ENCODE measurements around the gene CDH20. TPM values are rescaled to one million over a fixed set of nuclear protein-coding genes. Genes with fewer than 3 reads are reported as not detected.

CDH20 gene
- under 1 TPM in 2 of 4 donors, not detected in 2; 0.10 to 0.12 TPM for polyA plus RNA-seq
- long read RNA-seq, donor 1, result 0 reads
- long read RNA-seq, donor 2, result 0 reads
- long read RNA-seq, donor 3, result 0 reads
- long read RNA-seq, donor 4, result 0 reads
- long read RNA-seq, donor 5, result 0 reads
- long read RNA-seq, donor 6, result 0 reads
- long read RNA-seq, donor 7, result 0 reads
- long read RNA-seq, donor 8, result 0 reads
- long read RNA-seq, donor 9, result 0 reads
- long read RNA-seq, donor 10, result 0 reads

DNA sequence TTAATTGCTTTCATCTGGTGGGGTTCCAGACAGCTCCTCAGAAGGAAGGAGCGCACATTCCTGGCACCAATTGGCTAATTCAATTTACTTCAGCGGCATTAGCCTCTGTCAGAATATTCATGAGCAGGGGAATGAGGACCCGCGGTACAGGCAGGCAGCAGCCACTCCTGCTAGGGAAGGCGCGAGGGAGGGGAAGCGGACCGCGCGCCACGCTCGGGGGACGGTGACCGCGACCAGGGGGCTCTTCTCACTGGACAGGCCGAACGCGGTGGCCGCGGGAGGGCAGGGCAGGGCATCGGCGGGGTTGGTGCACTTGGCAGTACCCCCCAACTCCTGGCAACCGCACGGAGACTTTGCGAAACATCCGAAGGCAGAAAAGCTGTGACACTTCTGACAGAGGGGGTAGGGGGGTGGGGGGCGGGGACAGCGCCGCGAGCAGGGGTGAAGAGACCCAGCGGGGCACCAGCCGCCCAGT is at the start of gene CDH20:
Gene CDH20, plus strand, starts transcription at position 160 of the 475 bp plus-strand sequence.
- H3K9me3 ChIP-seq (ENCODE audit: control insufficient read depth in 2 of 2, insufficient read depth in 1 of 2, low read depth in 1 of 2, low read length in 1 of 2), result no peaks in the 10 kb centered on the region
- no peaks in the 10 kb centered on the region for H3K36me3 ChIP-seq (ENCODE audit: control insufficient read depth in 3 of 3, insufficient read depth in 2 of 3, low read depth in 1 of 3, low read length in 3 of 3)
- FAIRE-seq (no peak), DNase-seq (no peak)
- peaks cover 4 to 39% (median 16%) of the 10 kb centered on the region in 3 donors for H3K27me3 ChIP-seq (ENCODE audit: control insufficient read depth in 3 of 3, insufficient read depth in 3 of 3, low read length in 3 of 3)
- H3K4me3 ChIP-seq (ENCODE audit: low read depth in 1 of 3, low read length in 3 of 3), result peak within 1 kb of the TSS in 1 of 3 donors; percentile 19
- H3K4me1 ChIP-seq (ENCODE audit: control insufficient read depth in 3 of 3, insufficient read depth in 2 of 3, low read depth in 1 of 3, low read length in 2 of 3), result no peaks in the 10 kb centered on the region
- no peak within 1 kb of the TSS for H3K27ac ChIP-seq (ENCODE audit: low read depth in 1 of 3, low read length in 2 of 3)
- WGBS, 3 donors, result 3 to 8% (median 7%) methylated on average over 27 to 32 of the region's 32 CpGs

DNA sequence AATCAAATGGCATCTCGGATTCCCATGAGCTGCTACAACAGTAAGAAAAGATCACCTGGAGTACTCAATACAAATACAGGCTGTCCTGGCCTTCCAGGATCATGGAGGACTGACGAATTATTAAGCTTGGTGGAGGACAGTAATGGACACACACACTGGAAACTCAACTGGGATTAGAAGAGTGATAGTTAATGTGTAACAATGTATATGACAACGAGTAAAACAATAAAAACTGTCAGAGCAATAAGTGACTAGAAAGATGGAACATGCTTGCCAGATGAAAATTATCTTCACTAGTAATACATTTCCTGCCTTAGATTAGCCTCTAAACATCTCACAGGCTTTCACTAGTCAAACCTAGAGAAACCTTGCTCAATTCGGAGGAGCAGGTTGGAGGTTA is 49.2 kb upstream of the CDH20 start:
- Histone ChIP-seq H3K9me3 (ENCODE audit: control insufficient read depth in 2 of 2, insufficient read depth in 1 of 2, low read depth in 1 of 2, low read length in 1 of 2) (peaks cover 0 to 3% of the 10 kb centered on the region in 2 donors), H3K4me3 (ENCODE audit: low read depth in 1 of 3, low read length in 3 of 3) (no peak overlapping the region), H3K27me3 (ENCODE audit: control insufficient read depth in 3 of 3, insufficient read depth in 3 of 3, low read length in 3 of 3) (no peaks in the 10 kb centered on the region), H3K4me1 (ENCODE audit: control insufficient read depth in 3 of 3, insufficient read depth in 2 of 3, low read depth in 1 of 3, low read length in 2 of 3) (no peaks in the 10 kb centered on the region), H3K36me3 (ENCODE audit: control insufficient read depth in 3 of 3, insufficient read depth in 2 of 3, low read depth in 1 of 3, low read length in 3 of 3) (no peaks in the 10 kb centered on the region), H3K27ac (ENCODE audit: low read depth in 1 of 3, low read length in 2 of 3) (no peak overlapping the region)
- 53 to 77% (median 57%) methylated on average over 4 of the region's 4 CpGs for WGBS, 3 donors
- FAIRE-seq, result no peak
- DNase-seq, result no peak

DNA sequence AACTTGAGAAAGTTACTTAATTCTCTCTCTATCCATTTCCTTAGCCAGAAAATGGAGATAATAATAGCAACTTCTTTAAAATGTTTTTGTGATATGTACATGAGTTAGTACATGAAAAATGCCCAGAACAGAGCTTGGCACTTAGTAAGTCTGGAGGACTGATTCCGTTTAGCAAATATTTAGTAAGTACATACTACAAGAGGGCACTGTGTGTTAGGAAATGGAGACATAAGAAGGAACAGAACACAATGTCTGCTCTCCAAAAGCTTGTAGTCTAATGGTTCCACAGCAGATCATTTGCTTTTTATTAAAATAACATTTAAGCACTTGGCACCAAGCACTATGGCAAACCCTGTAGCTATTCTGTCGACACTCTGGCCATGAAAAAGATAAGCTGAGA is 47.5 kb upstream of the CDH20 start:
- DNase-seq, result no peak
- Histone ChIP-seq H3K4me3 (ENCODE audit: low read depth in 1 of 3, low read length in 3 of 3) (no peak overlapping the region), H3K9me3 (ENCODE audit: control insufficient read depth in 2 of 2, insufficient read depth in 1 of 2, low read depth in 1 of 2, low read length in 1 of 2) (peaks cover 0 to under 1% of the 10 kb centered on the region in 2 donors), H3K27ac (ENCODE audit: low read depth in 1 of 3, low read length in 2 of 3) (no peak overlapping the region), H3K4me1 (ENCODE audit: control insufficient read depth in 3 of 3, insufficient read depth in 2 of 3, low read depth in 1 of 3, low read length in 2 of 3) (no peaks in the 10 kb centered on the region), H3K36me3 (ENCODE audit: control insufficient read depth in 3 of 3, insufficient read depth in 2 of 3, low read depth in 1 of 3, low read length in 3 of 3) (no peaks in the 10 kb centered on the region), H3K27me3 (ENCODE audit: control insufficient read depth in 3 of 3, insufficient read depth in 3 of 3, low read length in 3 of 3) (no peaks in the 10 kb centered on the region)
- FAIRE-seq, result no peak
- WGBS, 3 donors, result 81 to 94% (median 86%) methylated on average over 2 of the region's 2 CpGs

DNA sequence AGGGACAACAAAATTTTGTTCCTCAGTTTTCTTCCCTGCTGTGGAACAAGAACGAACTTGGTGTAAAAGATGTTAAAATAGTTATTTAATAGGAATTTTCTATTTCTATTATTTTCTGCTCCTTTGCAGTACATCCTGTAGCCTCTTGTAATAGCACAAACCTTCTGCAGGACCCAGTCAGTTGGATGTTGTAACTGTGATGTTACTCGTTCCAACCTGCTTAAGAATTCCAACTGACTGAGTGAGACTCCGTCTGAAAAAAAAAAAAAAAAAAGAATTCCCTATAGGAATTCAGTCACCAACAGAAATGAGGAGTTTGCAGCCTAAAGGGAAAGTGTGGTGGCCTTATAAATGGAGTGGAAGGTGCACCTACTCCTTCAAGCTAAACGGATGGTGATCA is 46.4 kb upstream of the CDH20 start:
- Histone ChIP-seq H3K36me3 (ENCODE audit: control insufficient read depth in 3 of 3, insufficient read depth in 2 of 3, low read depth in 1 of 3, low read length in 3 of 3) (no peaks in the 10 kb centered on the region), H3K9me3 (ENCODE audit: control insufficient read depth in 2 of 2, insufficient read depth in 1 of 2, low read depth in 1 of 2, low read length in 1 of 2) (no peaks in the 10 kb centered on the region), H3K4me1 (ENCODE audit: control insufficient read depth in 3 of 3, insufficient read depth in 2 of 3, low read depth in 1 of 3, low read length in 2 of 3) (no peaks in the 10 kb centered on the region), H3K27me3 (ENCODE audit: control insufficient read depth in 3 of 3, insufficient read depth in 3 of 3, low read length in 3 of 3) (no peaks in the 10 kb centered on the region), H3K4me3 (ENCODE audit: low read depth in 1 of 3, low read length in 3 of 3) (no peak overlapping the region), H3K27ac (ENCODE audit: low read depth in 1 of 3, low read length in 2 of 3) (no peak overlapping the region)
- no peak for DNase-seq
- WGBS, 3 donors, result 65 to 77% (median 73%) methylated on average over 4 of the region's 4 CpGs
- no peak for FAIRE-seq

DNA sequence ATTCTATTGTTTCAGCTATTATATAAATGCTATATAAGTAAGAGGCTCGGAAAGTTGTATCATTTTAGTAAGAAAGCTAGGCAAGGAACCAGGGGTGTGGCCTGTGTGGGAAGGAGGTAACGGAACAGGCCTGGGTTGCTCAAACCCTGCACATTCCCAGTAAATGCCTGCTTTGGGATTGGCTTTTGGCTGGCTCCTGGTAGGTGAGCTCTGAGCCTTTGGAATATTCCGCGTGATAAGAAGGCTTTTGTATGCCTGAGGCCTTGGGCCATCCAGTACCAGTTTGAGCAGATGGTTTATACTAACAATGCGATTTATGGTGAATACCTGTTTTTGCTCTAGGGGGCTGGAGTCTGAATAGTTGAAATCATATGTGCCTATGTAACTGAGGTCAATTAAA is 42.6 kb upstream of the CDH20 start:
- FAIRE-seq (no peak), DNase-seq (no peak)
- WGBS, 3 donors, result 81 to 89% (median 84%) methylated on average over 5 of the region's 5 CpGs
- Histone ChIP-seq H3K27ac (ENCODE audit: low read depth in 1 of 3, low read length in 2 of 3) (no peak overlapping the region), H3K4me3 (ENCODE audit: low read depth in 1 of 3, low read length in 3 of 3) (no peak overlapping the region), H3K4me1 (ENCODE audit: control insufficient read depth in 3 of 3, insufficient read depth in 2 of 3, low read depth in 1 of 3, low read length in 2 of 3) (no peaks in the 10 kb centered on the region), H3K9me3 (ENCODE audit: control insufficient read depth in 2 of 2, insufficient read depth in 1 of 2, low read depth in 1 of 2, low read length in 1 of 2) (no peaks in the 10 kb centered on the region), H3K36me3 (ENCODE audit: control insufficient read depth in 3 of 3, insufficient read depth in 2 of 3, low read depth in 1 of 3, low read length in 3 of 3) (no peaks in the 10 kb centered on the region), H3K27me3 (ENCODE audit: control insufficient read depth in 3 of 3, insufficient read depth in 3 of 3, low read length in 3 of 3) (no peaks in the 10 kb centered on the region)

DNA sequence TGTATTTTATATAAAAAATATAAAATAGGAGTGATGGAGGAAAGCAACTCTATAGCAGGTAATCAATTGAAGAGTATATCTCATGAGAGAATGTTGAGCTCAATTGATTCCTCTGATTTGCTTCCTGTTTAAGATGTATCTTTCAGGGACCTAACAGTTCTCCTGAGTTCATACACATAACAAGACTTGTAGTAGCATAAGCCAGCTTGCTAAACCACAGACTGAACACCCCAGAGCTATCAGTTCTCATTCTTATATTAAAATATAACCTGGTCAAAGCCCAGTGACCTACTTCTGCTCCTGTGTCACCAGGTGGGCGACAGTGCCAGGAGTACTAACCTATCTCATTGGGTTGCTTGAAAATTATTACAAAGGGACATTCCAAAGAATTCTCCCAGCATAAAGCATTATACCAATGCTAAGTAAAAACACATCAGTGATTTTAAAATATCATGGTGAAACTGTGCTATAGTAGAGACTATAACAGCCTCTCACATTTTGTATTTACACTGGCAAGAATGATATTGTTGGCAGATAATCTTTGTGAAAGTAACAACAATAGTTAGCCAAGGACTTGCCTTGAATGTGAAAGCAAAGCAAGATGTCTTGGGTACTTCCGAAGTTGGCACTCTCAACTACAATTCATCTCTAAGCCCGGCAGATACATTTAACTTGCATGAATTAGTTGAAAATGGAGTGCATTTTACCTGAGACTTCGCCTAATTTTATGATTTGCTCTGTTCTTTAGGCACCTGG is 40.8 kb upstream of the CDH20 start:
- FAIRE-seq (no peak), DNase-seq (no peak)
- 75 to 82% (median 81%) methylated on average over 4 of the region's 4 CpGs for WGBS, 3 donors
- Histone ChIP-seq H3K4me1 (ENCODE audit: control insufficient read depth in 3 of 3, insufficient read depth in 2 of 3, low read depth in 1 of 3, low read length in 2 of 3) (no peaks in the 10 kb centered on the region), H3K9me3 (ENCODE audit: control insufficient read depth in 2 of 2, insufficient read depth in 1 of 2, low read depth in 1 of 2, low read length in 1 of 2) (no peaks in the 10 kb centered on the region), H3K27me3 (ENCODE audit: control insufficient read depth in 3 of 3, insufficient read depth in 3 of 3, low read length in 3 of 3) (no peaks in the 10 kb centered on the region), H3K27ac (ENCODE audit: low read depth in 1 of 3, low read length in 2 of 3) (no peak overlapping the region), H3K4me3 (ENCODE audit: low read depth in 1 of 3, low read length in 3 of 3) (no peak overlapping the region), H3K36me3 (ENCODE audit: control insufficient read depth in 3 of 3, insufficient read depth in 2 of 3, low read depth in 1 of 3, low read length in 3 of 3) (no peaks in the 10 kb centered on the region)

DNA sequence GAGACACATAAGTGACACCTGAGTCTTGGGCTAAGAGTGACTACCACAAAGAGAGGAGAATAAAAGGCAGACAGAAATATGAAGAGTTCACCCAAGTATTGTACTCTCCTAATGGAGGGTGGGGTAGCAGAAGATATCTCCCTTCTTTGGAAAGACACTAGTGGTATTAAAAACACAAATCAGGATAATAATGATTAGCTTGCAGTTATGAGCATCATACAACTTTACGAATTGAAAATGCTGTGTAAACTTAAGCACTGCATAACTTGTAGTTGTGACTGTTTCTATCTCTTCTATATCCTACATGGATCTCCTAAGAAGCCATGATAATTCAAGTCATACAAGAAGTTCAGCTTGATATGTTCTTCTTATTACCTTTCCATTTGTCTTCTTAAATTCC is 38.1 kb upstream of the CDH20 start:
- Histone ChIP-seq H3K4me3 (ENCODE audit: low read depth in 1 of 3, low read length in 3 of 3) (no peak overlapping the region), H3K9me3 (ENCODE audit: control insufficient read depth in 2 of 2, insufficient read depth in 1 of 2, low read depth in 1 of 2, low read length in 1 of 2) (no peaks in the 10 kb centered on the region), H3K27me3 (ENCODE audit: control insufficient read depth in 3 of 3, insufficient read depth in 3 of 3, low read length in 3 of 3) (no peaks in the 10 kb centered on the region), H3K36me3 (ENCODE audit: control insufficient read depth in 3 of 3, insufficient read depth in 2 of 3, low read depth in 1 of 3, low read length in 3 of 3) (no peaks in the 10 kb centered on the region), H3K4me1 (ENCODE audit: control insufficient read depth in 3 of 3, insufficient read depth in 2 of 3, low read depth in 1 of 3, low read length in 2 of 3) (no peaks in the 10 kb centered on the region), H3K27ac (ENCODE audit: low read depth in 1 of 3, low read length in 2 of 3) (no peak overlapping the region)
- DNase-seq (no peak), FAIRE-seq (no peak)
- WGBS, 3 donors, result 80 to 98% (median 82%) methylated on average over 1 of the region's 1 CpG

DNA sequence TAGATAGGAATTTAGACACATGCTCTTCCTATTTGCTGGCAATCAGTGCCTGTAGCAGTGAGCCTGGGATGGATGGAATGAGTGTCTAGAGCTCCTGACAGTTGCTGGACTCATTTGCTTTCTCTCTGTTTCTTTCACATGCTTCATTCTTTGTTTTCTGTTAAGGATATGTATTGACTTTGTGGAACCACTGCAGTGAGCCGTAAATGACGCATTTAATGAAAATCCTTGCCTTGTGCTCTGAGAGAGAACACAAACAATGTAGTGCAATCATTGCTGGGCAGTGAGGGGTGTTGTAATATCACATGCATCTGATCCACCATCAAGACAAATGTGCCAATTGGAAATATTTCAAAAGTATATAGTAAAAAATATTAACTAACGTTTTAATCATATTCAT is 25.2 kb upstream of the CDH20 start:
- no peaks in the 10 kb centered on the region for H3K36me3 ChIP-seq (ENCODE audit: control insufficient read depth in 3 of 3, insufficient read depth in 2 of 3, low read depth in 1 of 3, low read length in 3 of 3)
- no peaks in the 10 kb centered on the region for H3K27me3 ChIP-seq (ENCODE audit: control insufficient read depth in 3 of 3, insufficient read depth in 3 of 3, low read length in 3 of 3)
- 74 to 78% (median 78%) methylated on average over 3 of the region's 3 CpGs for WGBS, 3 donors
- DNase-seq (no peak), FAIRE-seq (no peak)
- H3K4me3 ChIP-seq (ENCODE audit: low read depth in 1 of 3, low read length in 3 of 3), result no peak overlapping the region
- no peaks in the 10 kb centered on the region for H3K9me3 ChIP-seq (ENCODE audit: control insufficient read depth in 2 of 2, insufficient read depth in 1 of 2, low read depth in 1 of 2, low read length in 1 of 2)
- H3K27ac ChIP-seq (ENCODE audit: low read depth in 1 of 3, low read length in 2 of 3), result no peak overlapping the region
- no peaks in the 10 kb centered on the region for H3K4me1 ChIP-seq (ENCODE audit: control insufficient read depth in 3 of 3, insufficient read depth in 2 of 3, low read depth in 1 of 3, low read length in 2 of 3)

All from small intestine (tissue), 16 donors.